Measurements from ENCODE around the gene EIF3I. TPM values are rescaled to one million over a fixed set of nuclear protein-coding genes. Genes with fewer than 3 reads are reported as not detected.

EIF3I gene
- total RNA-seq, 1 experiment from 2014 or later, result 259 TPM

- ChIA-PET CTCF (interaction anchor here (0.6 kb wide), 4 partner anchors 28 to 187 kb away, joined by 3 to 5 read pairs (median 3); no protein-coding TSS in a partner anchor), POLR2A (interaction anchor here (0.6 to 1.3 kb wide), 3 partner anchors 15 to 567 kb away, joined by 3 to 5 read pairs (median 5); partner anchors contain the start of genes HDAC1 and IQCC)
- no peaks in the 10 kb centered on the region for H3K27me3 Mint-ChIP-seq (ENCODE audit: insufficient read depth, unreplicated experiment)
- BruUV-seq (replicated peaks), result no TSS peak
- H3K36me3 Mint-ChIP-seq (ENCODE audit: insufficient read depth, unreplicated experiment), result peaks cover 64% of the 10 kb centered on the region
- peaks cover 9% of the 10 kb centered on the region for H3K4me1 Mint-ChIP-seq (ENCODE audit: insufficient read depth, unreplicated experiment)
- H3K27ac Mint-ChIP-seq (ENCODE audit: low read depth, unreplicated experiment), result peak overlapping the region; percentile 98
- DNase-seq (ENCODE audit: unreplicated experiment), result no peak
- intact Hi-C loops (cut with micrococcal nuclease), result no loop called here
- H3K4me3 Mint-ChIP-seq (ENCODE audit: unreplicated experiment), result peak overlapping the region; percentile 90
- no peak for TF ChIP-seq CTCF (IDR thresholded peaks at IDR 0.05; ENCODE audit: unreplicated experiment)
- H3K9me3 Mint-ChIP-seq (ENCODE audit: unreplicated experiment), result no peaks in the 10 kb centered on the region
Observed at GRCh38 chr1:32220746-32221580, 1.2 kb upstream of the EIF3I start.

- BruUV-seq (replicated peaks), result TSS peak; percentile 51
- peak overlapping the region; percentile 90 for H3K4me3 Mint-ChIP-seq (ENCODE audit: unreplicated experiment)
- no peak for TF ChIP-seq CTCF (IDR thresholded peaks at IDR 0.05; ENCODE audit: unreplicated experiment)
- H3K27ac Mint-ChIP-seq (ENCODE audit: low read depth, unreplicated experiment), result peak overlapping the region; percentile 98
- intact Hi-C loops (cut with micrococcal nuclease), result no loop called here
- H3K27me3 Mint-ChIP-seq (ENCODE audit: insufficient read depth, unreplicated experiment), result no peaks in the 10 kb centered on the region
- ChIA-PET CTCF (interaction anchor here (0.6 kb wide), 2 partner anchors 180 to 187 kb away, joined by 3 read pairs; no protein-coding TSS in a partner anchor), POLR2A (interaction anchor here (0.7 to 1.3 kb wide), 2 partner anchors 16 to 432 kb away, joined by 3 to 5 read pairs; partner anchors contain the start of gene IQCC)
- H3K4me1 Mint-ChIP-seq (ENCODE audit: insufficient read depth, unreplicated experiment), result peaks cover 9% of the 10 kb centered on the region
- no peaks in the 10 kb centered on the region for H3K9me3 Mint-ChIP-seq (ENCODE audit: unreplicated experiment)
- H3K36me3 Mint-ChIP-seq (ENCODE audit: insufficient read depth, unreplicated experiment), result peaks cover 64% of the 10 kb centered on the region
- no peak for DNase-seq (ENCODE audit: unreplicated experiment)
Observed at GRCh38 chr1:32221581-32221979, 627 bp upstream of the EIF3I start.

GRCh38 chr1:32223683-32224082, 1.5 kb downstream of the EIF3I start:
- TF ChIP-seq CTCF (IDR thresholded peaks at IDR 0.05; ENCODE audit: unreplicated experiment), result no peak
- H3K27me3 Mint-ChIP-seq (ENCODE audit: insufficient read depth, unreplicated experiment), result no peaks in the 10 kb centered on the region
- peak overlapping the region; percentile 90 for H3K4me3 Mint-ChIP-seq (ENCODE audit: unreplicated experiment)
- H3K36me3 Mint-ChIP-seq (ENCODE audit: insufficient read depth, unreplicated experiment), result peaks cover 67% of the 10 kb centered on the region
- ChIA-PET CTCF (interaction anchor here (0.6 to 0.9 kb wide), 3 partner anchors 8 to 83 kb away, joined by 3 to 4 read pairs (median 3); no protein-coding TSS in a partner anchor), POLR2A (interaction anchor here (0.6 to 1.9 kb wide), 8 partner anchors 9 to 171 kb away, joined by 3 to 9 read pairs (median 4); partner anchors contain the start of genes BSDC1 and IQCC)
- H3K4me1 Mint-ChIP-seq (ENCODE audit: insufficient read depth, unreplicated experiment), result peaks cover 9% of the 10 kb centered on the region
- no peaks in the 10 kb centered on the region for H3K9me3 Mint-ChIP-seq (ENCODE audit: unreplicated experiment)
- no TSS peak for BruUV-seq (replicated peaks)
- DNase-seq (ENCODE audit: unreplicated experiment), result no peak
- peak overlapping the region; percentile 63 for H3K27ac Mint-ChIP-seq (ENCODE audit: low read depth, unreplicated experiment)
- intact Hi-C loops (cut with micrococcal nuclease), result loop anchor here (2.0 kb wide), 1 partner anchor 127 kb away; no protein-coding TSS in a partner anchor

GRCh38 chr1:32224285-32224684, 2.1 kb downstream of the EIF3I start:
- DNase-seq (ENCODE audit: unreplicated experiment), result no peak
- intact Hi-C loops (cut with micrococcal nuclease), result no loop called here
- H3K36me3 Mint-ChIP-seq (ENCODE audit: insufficient read depth, unreplicated experiment), result peaks cover 70% of the 10 kb centered on the region
- H3K27me3 Mint-ChIP-seq (ENCODE audit: insufficient read depth, unreplicated experiment), result no peaks in the 10 kb centered on the region
- peak overlapping the region; percentile 63 for H3K27ac Mint-ChIP-seq (ENCODE audit: low read depth, unreplicated experiment)
- POLR2A ChIA-PET, result interaction anchor here (1.2 to 1.9 kb wide), 2 partner anchors 12 to 91 kb away, joined by 4 to 9 read pairs; no protein-coding TSS in a partner anchor
- H3K9me3 Mint-ChIP-seq (ENCODE audit: unreplicated experiment), result no peaks in the 10 kb centered on the region
- H3K4me3 Mint-ChIP-seq (ENCODE audit: unreplicated experiment), result peak overlapping the region; percentile 90
- no peak for TF ChIP-seq CTCF (IDR thresholded peaks at IDR 0.05; ENCODE audit: unreplicated experiment)
- peaks cover 9% of the 10 kb centered on the region for H3K4me1 Mint-ChIP-seq (ENCODE audit: insufficient read depth, unreplicated experiment)
- CTCF ChIA-PET, result interaction anchor here (0.6 to 0.9 kb wide), 2 partner anchors 9 to 11 kb away, joined by 3 to 4 read pairs; no protein-coding TSS in a partner anchor
- BruUV-seq (replicated peaks), result no TSS peak

Measured in MCF 10A (cell line).